GDM1 (cell line): ENCODE measurements around the gene GARIN6.
"Not testable (repeated sequence)": the region's sequence is repeated elsewhere in the genome, so short reads cannot be mapped to it uniquely, and the experiment has no call there.

ENCODE experiments used
- DNase-seq: peaks from one replicate; lab custom pipeline; 2025; lab: John Stamatoyannopoulos, UW

The GARIN6 gene

GRCh38 chr12:99647453-99647852 lies at the start of gene GARIN6:
Gene GARIN6, plus strand, starts transcription at chr12:99647753. Its CDS starts 422 bp downstream, at chr12:99648175.
- no peak for DNase-seq

DNA sequence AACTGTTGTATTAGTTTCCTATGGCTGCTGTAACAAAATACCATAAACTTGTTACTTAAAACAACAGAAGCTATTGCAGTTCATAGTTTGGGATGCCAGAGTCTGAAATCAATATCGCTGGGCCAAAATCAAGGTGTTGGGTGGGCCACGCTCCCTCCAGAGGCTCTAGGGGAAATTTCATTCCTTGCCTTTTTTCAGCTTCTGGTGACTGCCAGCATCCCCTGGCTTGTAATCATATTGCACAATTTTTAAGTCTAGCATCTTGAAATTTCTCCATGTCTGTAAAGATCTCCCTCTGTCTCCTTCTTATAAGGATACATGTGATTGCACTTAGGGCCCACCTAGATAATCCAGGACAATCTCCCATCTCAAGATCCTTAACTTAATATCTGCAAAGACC lies 48.8 kb upstream of the GARIN6 start:
- no peak for DNase-seq

DNA sequence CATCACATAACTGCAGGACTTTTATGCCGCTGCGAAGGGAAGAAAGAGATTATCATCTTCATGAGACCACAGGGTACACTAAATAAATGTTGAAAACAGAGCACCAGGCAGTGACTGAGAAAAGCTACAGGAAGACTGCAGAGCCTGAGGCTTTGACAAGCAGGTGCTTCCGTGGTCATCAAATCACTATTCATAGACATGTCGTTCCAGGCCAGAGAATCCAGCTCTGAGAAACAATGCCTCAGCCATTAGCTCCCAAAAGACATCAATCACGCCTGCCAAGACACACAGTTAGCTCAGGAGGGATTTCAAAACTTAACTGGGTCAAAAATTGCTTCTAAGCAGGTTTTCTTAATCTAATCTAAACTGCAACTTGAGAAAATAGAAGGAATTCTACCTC lies 47.2 kb upstream of the GARIN6 start:
- DNase-seq = no peak

GRCh38 chr12:99609455-99610181 lies 37.9 kb upstream of the GARIN6 start:
- no peak for DNase-seq

DNA sequence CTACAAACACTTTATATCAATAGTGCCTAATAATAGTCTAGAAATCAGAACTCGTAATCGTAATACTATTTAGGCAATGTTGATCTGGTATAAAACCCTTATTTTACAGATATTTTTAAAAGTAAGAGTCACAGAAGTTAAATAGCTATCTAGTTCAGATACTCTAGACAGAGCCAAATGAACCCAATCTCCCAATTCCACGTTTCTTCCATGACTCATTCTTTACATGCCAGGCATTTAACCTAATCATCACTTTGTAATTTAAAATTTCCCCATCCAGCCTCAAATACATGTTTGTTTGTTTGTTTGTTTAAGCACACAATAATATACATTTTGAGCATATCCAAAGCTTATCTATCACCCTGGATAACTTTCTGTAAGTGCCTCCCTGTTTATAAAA lies 36.4 kb upstream of the GARIN6 start:
- no peak for DNase-seq

GRCh38 chr12:99611599-99611998 lies 36.0 kb upstream of the GARIN6 start:
- no peak for DNase-seq

DNA sequence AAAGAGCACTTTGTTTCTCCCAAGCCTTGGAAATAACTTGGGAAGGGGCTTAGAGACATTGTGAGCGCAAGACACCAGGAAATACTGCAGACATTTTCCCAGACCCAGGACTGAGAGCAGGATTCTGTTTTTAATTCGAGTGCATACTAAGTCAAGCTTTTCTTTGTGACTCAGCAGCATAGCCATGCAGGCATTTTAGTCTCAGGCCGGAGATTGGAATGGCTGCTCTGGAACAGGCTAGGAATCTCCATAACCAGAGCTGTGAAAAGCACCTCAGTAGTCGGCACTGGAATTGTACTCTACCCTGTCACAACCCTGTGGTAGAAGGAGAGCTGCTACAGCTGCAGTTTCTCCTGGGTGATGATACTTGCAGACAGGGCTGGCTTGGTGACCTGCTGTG lies 28.9 kb upstream of the GARIN6 start:
- DNase-seq = no peak

- peak; percentile 21 for DNase-seq
Observed at GRCh38 chr12:99619389-99620158, 28.0 kb upstream of the GARIN6 start.

DNA sequence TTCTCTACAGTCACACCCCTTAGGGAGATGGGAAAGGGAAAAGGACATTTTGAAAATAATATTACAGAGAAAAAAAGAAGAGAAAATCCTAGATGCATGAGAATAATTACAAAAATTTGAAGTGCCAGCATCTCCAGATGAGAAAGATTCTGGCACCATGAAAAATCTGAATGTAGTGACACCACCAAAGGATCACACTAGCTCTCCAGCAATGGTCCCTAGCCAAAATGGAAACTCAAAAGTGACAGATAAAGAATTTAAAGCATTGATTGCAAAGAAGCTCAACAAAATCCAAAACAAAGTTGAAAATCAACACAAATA lies 27.4 kb upstream of the GARIN6 start:
- no peak for DNase-seq

DNA sequence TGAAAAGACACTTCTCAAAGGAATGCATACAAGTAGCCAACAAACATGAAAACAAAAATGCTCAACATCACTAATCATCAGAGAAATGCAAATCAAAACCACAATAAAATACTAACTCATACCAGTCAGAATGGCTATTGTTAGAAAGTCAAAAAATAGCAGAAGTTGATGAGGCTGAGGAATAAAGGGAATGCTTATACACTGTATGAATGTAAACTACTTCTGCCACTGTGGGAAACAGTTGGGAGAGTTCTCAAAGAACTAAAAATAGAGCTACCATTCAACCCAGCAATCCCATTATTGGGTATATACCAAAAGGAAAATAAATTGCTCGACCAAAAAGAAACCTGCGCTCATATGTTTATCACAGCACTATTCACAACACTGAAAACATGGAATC lies 23.0 kb upstream of the GARIN6 start:
- not testable (repeated sequence) for DNase-seq

- no peak for DNase-seq
Observed at GRCh38 chr12:99627459-99627858, 20.1 kb upstream of the GARIN6 start.

DNA sequence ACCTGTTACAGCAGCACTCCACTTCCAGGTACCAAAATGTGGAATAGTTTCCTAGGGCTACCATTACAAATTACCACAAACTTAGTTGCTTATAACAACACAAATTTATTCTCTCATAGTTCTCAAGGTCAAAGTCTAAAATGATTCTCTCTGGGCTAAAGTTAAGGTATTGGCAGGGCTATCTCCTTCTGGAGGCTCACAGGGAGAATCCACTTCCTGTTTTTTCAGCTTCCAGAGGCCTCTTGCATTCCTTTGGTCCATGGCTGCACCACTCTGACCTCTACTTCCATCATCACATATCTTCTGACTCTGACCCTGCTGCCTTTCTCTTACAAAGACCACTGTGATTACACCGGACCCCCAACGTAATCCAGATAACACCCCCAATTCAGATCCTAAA lies 2.9 kb upstream of the GARIN6 start:
- no peak for DNase-seq

DNA sequence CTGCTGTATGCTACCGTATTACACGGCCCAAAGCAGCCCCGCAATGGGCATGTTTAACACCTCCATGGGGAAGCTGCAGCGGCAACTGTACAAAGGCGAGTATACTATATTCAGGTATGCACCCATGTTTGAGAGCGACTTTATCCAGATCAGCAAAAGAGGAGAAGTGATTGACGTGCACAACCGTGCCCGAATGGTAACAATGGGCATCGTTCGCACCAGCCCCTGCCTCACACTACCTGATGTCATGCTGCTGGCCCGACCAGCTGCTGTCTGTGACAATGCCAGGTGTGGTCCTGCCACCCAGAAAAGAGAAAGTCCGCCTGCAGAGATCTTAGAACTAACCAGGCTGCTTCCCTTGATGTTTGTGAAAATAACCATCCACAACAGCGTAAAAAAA lies 630 bp downstream of the GARIN6 start:
- no peak for DNase-seq

- no peak for DNase-seq
Observed at GRCh38 chr12:99649551-99649950, 2.0 kb downstream of the GARIN6 start.

DNA sequence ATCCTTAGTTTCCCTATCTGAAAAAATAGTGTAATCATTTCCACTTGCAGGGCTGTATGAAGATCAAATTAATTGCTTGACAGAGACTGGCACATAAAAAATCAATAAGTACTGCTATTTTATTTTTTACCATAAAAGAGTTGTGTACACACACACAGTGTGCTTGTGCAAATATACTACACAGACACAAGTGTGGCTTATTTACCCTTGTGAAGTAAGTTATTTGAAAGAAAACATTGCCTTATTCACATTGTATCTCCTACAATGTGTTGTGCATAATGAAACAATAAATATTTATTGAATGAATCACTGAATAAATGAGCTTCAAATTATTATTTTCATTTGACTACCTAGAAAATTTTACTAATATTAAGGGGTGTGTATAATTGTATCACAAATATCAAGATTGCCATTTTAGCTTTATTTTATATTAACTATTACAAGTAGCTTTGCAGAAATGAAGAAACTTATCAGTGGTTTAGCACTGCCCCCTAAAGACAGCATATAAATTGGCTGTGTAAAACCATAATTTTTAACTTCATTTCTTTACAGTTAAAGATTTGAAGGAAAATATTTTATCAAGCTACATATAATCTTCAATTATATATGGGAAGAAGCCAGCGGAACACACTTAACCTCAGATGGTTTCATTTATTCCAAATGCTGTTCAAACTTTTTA lies 11.3 kb downstream of the GARIN6 start:
- no peak for DNase-seq

- DNase-seq = no peak
Observed at GRCh38 chr12:99670635-99671034, 23.1 kb downstream of the GARIN6 start.

- no peak for DNase-seq
Observed at GRCh38 chr12:99680276-99680675, 32.7 kb downstream of the GARIN6 start.

- DNase-seq = no peak
Observed at GRCh38 chr12:99686142-99686541, 38.6 kb downstream of the GARIN6 start.

- DNase-seq = no peak
Observed at GRCh38 chr12:99695050-99695449, 47.5 kb downstream of the GARIN6 start.
